ENCODE results near the gene NRROS. TPM values are rescaled to one million over a fixed set of nuclear protein-coding genes. Genes with fewer than 3 reads are reported as not detected.
"Not testable (repeated sequence)": the region's sequence is repeated elsewhere in the genome, so short reads cannot be mapped to it uniquely, and the experiment has no call there.

Gene NRROS
- total RNA-seq, 1 donor from 2014 or later, result not detected

DNA sequence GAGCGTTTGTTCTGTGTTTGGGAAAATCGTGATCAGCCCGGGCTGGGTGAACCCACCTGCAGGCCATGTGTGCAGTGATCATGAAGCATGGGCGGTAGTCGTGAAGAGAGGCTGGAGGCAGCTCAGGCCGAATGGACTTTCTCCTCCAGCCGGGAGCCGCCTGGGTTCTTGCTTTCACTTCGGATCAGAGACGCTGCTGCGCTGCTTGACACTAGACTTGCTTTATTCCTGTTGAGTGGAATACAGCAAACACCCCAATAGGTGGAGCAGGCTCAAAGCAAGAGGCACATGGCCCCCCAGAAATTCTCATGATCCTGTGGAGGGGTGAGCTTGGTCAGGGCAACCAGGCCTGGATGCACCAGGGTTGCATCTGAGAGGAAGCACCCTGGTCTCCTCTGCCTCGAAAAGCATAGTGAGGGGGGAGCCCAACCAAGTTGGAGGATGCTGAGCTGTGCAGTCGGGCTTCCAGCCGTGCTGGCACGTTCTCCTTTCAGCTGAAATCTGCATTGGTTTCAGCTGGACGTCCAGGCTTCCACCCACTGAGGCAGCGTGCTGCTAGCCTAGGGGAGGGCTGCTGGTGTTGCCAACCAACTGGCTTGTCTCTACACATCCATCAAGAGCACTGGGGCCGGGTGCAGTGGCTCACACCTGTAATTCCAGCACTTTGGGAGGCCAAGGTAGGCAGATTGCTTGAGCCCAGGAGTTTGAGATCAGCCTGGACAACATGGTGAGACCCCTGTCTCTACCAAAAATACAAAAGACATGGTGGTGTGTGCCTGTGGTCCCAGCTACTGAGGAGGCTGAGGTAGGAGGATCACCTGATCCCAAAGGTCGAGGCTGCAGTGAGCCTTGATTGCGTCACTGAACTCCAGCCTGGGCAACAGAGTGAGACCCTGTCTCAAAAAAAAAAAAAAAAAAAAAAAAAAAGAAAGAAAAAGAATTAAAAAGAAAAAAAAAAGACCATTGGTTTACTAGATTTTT is 2.8 kb upstream of the NRROS start:
- Histone ChIP-seq H3K36me3 (ENCODE audit: control insufficient read depth, insufficient read depth, low read length) (no peaks in the 10 kb centered on the region), H3K27me3 (ENCODE audit: control insufficient read depth, insufficient read depth, low read length) (peaks cover 14% of the 10 kb centered on the region), H3K4me3 (ENCODE audit: low read depth, low read length) (no peak overlapping the region)
- DNase-seq (ENCODE audit: low read depth), result no peak
- FAIRE-seq, result no peak
- TF ChIP-seq, protein P1, sequence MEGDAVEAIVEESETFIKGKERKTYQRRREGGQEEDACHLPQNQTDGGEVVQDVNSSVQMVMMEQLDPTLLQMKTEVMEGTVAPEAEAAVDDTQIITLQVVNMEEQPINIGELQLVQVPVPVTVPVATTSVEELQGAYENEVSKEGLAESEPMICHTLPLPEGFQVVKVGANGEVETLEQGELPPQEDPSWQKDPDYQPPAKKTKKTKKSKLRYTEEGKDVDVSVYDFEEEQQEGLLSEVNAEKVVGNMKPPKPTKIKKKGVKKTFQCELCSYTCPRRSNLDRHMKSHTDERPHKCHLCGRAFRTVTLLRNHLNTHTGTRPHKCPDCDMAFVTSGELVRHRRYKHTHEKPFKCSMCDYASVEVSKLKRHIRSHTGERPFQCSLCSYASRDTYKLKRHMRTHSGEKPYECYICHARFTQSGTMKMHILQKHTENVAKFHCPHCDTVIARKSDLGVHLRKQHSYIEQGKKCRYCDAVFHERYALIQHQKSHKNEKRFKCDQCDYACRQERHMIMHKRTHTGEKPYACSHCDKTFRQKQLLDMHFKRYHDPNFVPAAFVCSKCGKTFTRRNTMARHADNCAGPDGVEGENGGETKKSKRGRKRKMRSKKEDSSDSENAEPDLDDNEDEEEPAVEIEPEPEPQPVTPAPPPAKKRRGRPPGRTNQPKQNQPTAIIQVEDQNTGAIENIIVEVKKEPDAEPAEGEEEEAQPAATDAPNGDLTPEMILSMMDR (IDR thresholded peaks at IDR 0.05; ENCODE audit: insufficient read depth, low read length, severe bottlenecking), result no peak

DNA sequence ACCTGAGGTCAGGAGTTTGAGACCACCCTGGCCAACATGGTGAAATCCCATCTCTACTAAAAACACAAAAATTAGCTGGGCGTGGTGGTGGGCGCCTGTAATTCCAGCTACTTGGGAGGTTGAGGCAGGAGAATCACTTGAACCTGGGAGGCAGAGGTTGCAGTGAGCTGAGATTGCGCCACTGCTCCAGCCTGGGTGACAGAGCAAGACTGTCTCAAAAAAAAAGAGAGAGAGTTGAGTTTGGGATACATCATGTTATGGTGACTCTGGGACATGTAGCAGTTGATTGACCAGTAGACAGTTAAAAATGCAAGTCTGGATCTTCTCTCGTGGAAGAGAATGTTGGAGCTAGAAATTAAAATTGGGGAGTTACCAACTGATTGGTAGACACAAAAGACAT is 1.6 kb upstream of the NRROS start:
- H3K4me3 ChIP-seq (ENCODE audit: low read depth, low read length); DNase-seq (ENCODE audit: low read depth): not testable (repeated sequence)

DNA sequence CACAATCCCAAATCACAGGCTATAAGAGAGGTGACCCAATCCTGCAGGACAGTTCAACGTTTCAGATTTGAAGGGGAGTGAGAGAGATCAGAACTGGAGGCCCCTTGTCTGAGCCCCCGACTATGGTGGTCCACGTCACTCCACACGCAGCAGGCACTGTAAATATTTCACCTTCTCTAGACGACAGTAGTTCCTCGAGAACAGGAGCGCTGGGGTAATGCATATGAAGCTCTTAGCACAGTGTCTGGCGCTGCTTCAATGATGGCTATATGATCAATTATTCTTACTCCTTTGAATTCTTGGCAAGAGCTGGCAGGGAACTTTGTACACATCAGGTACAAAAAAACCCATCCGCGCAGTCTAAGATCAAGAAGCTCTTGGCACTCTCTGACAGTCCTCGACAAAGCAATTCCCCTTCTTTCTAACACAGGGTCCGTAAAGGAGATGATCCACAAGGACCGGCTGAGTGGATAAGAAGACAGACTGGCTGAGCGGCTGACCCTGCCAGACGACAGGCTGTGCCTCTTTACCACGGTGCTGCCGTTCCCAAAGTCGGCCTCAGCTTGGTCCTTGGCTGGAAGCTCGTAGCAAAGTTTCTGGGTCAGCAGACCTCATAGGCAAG is 522 bp upstream of the NRROS start:
- Histone ChIP-seq H3K27me3 (ENCODE audit: control insufficient read depth, insufficient read depth, low read length) (peaks cover 16% of the 10 kb centered on the region), H3K36me3 (ENCODE audit: control insufficient read depth, insufficient read depth, low read length) (no peaks in the 10 kb centered on the region), H3K4me3 (ENCODE audit: low read depth, low read length) (peak overlapping the region; percentile 13)
- no peak for FAIRE-seq
- no peak for DNase-seq (ENCODE audit: low read depth)
- TF ChIP-seq, protein P1 (IDR thresholded peaks at IDR 0.05; ENCODE audit: insufficient read depth, low read length, severe bottlenecking), result no peak

More for the DNA sequence above, 1.6 kb upstream of the NRROS start:
- peaks cover 14% of the 10 kb centered on the region for H3K27me3 ChIP-seq (ENCODE audit: control insufficient read depth, insufficient read depth, low read length)
- H3K36me3 ChIP-seq (ENCODE audit: control insufficient read depth, insufficient read depth, low read length); FAIRE-seq: not testable (repeated sequence)

GRCh38 chr3:196640297-196641018 is 964 bp downstream of the NRROS start:
- DNase-seq (ENCODE audit: low read depth) (no peak), FAIRE-seq (no peak)
- peaks cover 18% of the 10 kb centered on the region for H3K27me3 ChIP-seq (ENCODE audit: control insufficient read depth, insufficient read depth, low read length)
- TF ChIP-seq, protein P1 (IDR thresholded peaks at IDR 0.05; ENCODE audit: insufficient read depth, low read length, severe bottlenecking), result no peak
- no peak overlapping the region for H3K4me3 ChIP-seq (ENCODE audit: low read depth, low read length)
- no peaks in the 10 kb centered on the region for H3K36me3 ChIP-seq (ENCODE audit: control insufficient read depth, insufficient read depth, low read length)

- Histone ChIP-seq H3K4me3 (ENCODE audit: low read depth, low read length) (no peak overlapping the region), H3K36me3 (ENCODE audit: control insufficient read depth, insufficient read depth, low read length) (no peaks in the 10 kb centered on the region), H3K27me3 (ENCODE audit: control insufficient read depth, insufficient read depth, low read length) (peaks cover 18% of the 10 kb centered on the region)
- TF ChIP-seq, protein P1 (IDR thresholded peaks at IDR 0.05; ENCODE audit: insufficient read depth, low read length, severe bottlenecking), result no peak
- DNase-seq (ENCODE audit: low read depth) (no peak), FAIRE-seq (no peak)
These were observed 2.0 kb downstream of the NRROS start for GRCh38 chr3:196641333-196642054.
